GM04504 (cell line): ENCODE results near the gene GLIPR1.
"Not testable (repeated sequence)": the region's sequence is repeated elsewhere in the genome, so short reads cannot be mapped to it uniquely, and the experiment has no call there.

Experiments used
- DNase-seq: peaks from one replicate; pipeline ENCODE4 v3.0.0-alpha.2; 2012; ENCODE audit warnings: low read depth

GLIPR1 gene

GRCh38 chr12:75480469-75480949 lies at the start of gene GLIPR1:
Gene GLIPR1 (plus strand): TSS chr12:75480755. CDS start chr12:75480881, 126 bp downstream.
- DNase-seq: peak; percentile 91

- DNase-seq: no peak
Measured at GRCh38 chr12:75432924-75433323, 47.6 kb upstream of the GLIPR1 start.

- no peak for DNase-seq
Measured at GRCh38 chr12:75437564-75437963, 43.0 kb upstream of the GLIPR1 start.

GRCh38 chr12:75438059-75438754 lies 42.3 kb upstream of the GLIPR1 start:
- DNase-seq: no peak

- no peak for DNase-seq
Measured at GRCh38 chr12:75439048-75439447, 41.5 kb upstream of the GLIPR1 start.

- DNase-seq: no peak
Measured at GRCh38 chr12:75439930-75440329, 40.6 kb upstream of the GLIPR1 start.

GRCh38 chr12:75441687-75442449 lies 38.7 kb upstream of the GLIPR1 start:
- not testable (repeated sequence) for DNase-seq

GRCh38 chr12:75442454-75442853 lies 38.1 kb upstream of the GLIPR1 start:
- not testable (repeated sequence) for DNase-seq

- no peak for DNase-seq
Measured at GRCh38 chr12:75443709-75444108, 36.8 kb upstream of the GLIPR1 start.

- no peak for DNase-seq
Measured at GRCh38 chr12:75444429-75445136, 36.0 kb upstream of the GLIPR1 start.

GRCh38 chr12:75445137-75445507 lies 35.4 kb upstream of the GLIPR1 start:
- DNase-seq: not testable (repeated sequence)

GRCh38 chr12:75446857-75447256 lies 33.7 kb upstream of the GLIPR1 start:
- no peak for DNase-seq

GRCh38 chr12:75447691-75448393 lies 32.7 kb upstream of the GLIPR1 start:
- DNase-seq: no peak

GRCh38 chr12:75452675-75453330 lies 27.8 kb upstream of the GLIPR1 start:
- DNase-seq: no peak

- DNase-seq: no peak
Measured at GRCh38 chr12:75455839-75456238, 24.7 kb upstream of the GLIPR1 start.

- no peak for DNase-seq
Measured at GRCh38 chr12:75457191-75457590, 23.4 kb upstream of the GLIPR1 start.

GRCh38 chr12:75457866-75458265 lies 22.7 kb upstream of the GLIPR1 start:
- not testable (repeated sequence) for DNase-seq

GRCh38 chr12:75459755-75460154 lies 20.8 kb upstream of the GLIPR1 start:
- DNase-seq: no peak

- no peak for DNase-seq
Measured at GRCh38 chr12:75460204-75460603, 20.4 kb upstream of the GLIPR1 start.

- no peak for DNase-seq
Measured at GRCh38 chr12:75471902-75472890, 8.4 kb upstream of the GLIPR1 start.
